HepG2 (cell line): Measurements from ENCODE around the gene NEU1. TPM values are rescaled to one million over a fixed set of nuclear protein-coding genes. Genes with fewer than 3 reads are reported as not detected.

ENCODE experiments used
- ARID3A ChIP-seq: IDR thresholded peaks from 2 replicates; pipeline ENCODE4 v1.6.1; 2012; ENCODE audit warnings: low read depth, low read length, improper control_type of control experiment
- BRD4 ChIP-seq: sonication (generic); formaldehyde crosslinking; IDR thresholded peaks from 2 replicates; pipeline ENCODE4 v1.4.0; 2020; ENCODE audit warnings: missing genetic modification reagents
- HINFP ChIP-seq: sonication (generic); formaldehyde crosslinking; IDR thresholded peaks from 2 replicates; pipeline ENCODE4 v1.4.0; 2020; ENCODE audit warnings: low read depth, mild to moderate bottlenecking, missing genetic modification reagents
- MAZ ChIP-seq, 2 experiments: sonication (generic) in 1 of 2; formaldehyde crosslinking in 1 of 2; IDR thresholded peaks; 2 replicates each; pipeline versions ENCODE4 v1.5.0 to v1.6.1; 2012 to 2020; ENCODE audit warnings: low read depth in 2 of 2, mild to moderate bottlenecking in 2 of 2, borderline replicate concordance in 1 of 2, improper control_type of control experiment in 1 of 2, low read length in 1 of 2, missing genetic modification reagents in 1 of 2, moderate library complexity in 1 of 2
- RXRB ChIP-seq: IDR thresholded peaks from 2 replicates; pipeline ENCODE4 v1.6.1; 2016; ENCODE audit warnings: borderline replicate concordance, missing genetic modification reagents, missing compliant biosample characterization
- SNAI1 ChIP-seq: sonication (generic); formaldehyde crosslinking; IDR thresholded peaks from 2 replicates; pipeline ENCODE4 v1.5.0; 2020; ENCODE audit warnings: mild to moderate bottlenecking, missing genetic modification reagents, borderline replicate concordance
- THAP9 ChIP-seq: sonication (generic); formaldehyde crosslinking; IDR thresholded peaks from 2 replicates; pipeline ENCODE4; 2020; ENCODE audit warnings: missing genetic modification reagents, mild to moderate bottlenecking, borderline replicate concordance
- TP53 ChIP-seq: sonication (generic); formaldehyde crosslinking; conservative IDR thresholded peaks from 2 replicates; pipeline ENCODE4 v1.4.0; 2020; ENCODE audit warnings: missing genetic modification reagents
- USF2 ChIP-seq, 2 experiments: sonication (generic) in 1 of 2; formaldehyde crosslinking in 1 of 2; IDR thresholded peaks; 2 replicates each; pipeline versions ENCODE4 v1.5.1 to v1.6.1; 2011 to 2020; ENCODE audit warnings: borderline replicate concordance in 1 of 2, low read depth in 1 of 2, low read length in 1 of 2, mild to moderate bottlenecking in 1 of 2, missing genetic modification reagents in 1 of 2, moderate library complexity in 1 of 2
- ZFY ChIP-seq: sonication (generic); formaldehyde crosslinking; IDR thresholded peaks from 2 replicates; pipeline ENCODE4 v1.4.0; 2020; ENCODE audit warnings: missing genetic modification reagents
- ZNF235 ChIP-seq: sonication (generic); formaldehyde crosslinking; IDR thresholded peaks from 2 replicates; pipeline ENCODE4 v1.8.1; 2023; ENCODE audit warnings: mild to moderate bottlenecking, missing genetic modification reagents, borderline replicate concordance
- ZNF326 ChIP-seq: sonication (generic); formaldehyde crosslinking; IDR thresholded peaks from 2 replicates; pipeline ENCODE4 v1.4.0; 2020; ENCODE audit warnings: missing genetic modification reagents, borderline replicate concordance
- ZNF335 ChIP-seq: sonication (generic); formaldehyde crosslinking; IDR thresholded peaks from 2 replicates; pipeline ENCODE4 v1.4.0; 2020; ENCODE audit warnings: missing genetic modification reagents
- ZNF576 ChIP-seq: sonication (generic); formaldehyde crosslinking; IDR thresholded peaks from 2 replicates; pipeline ENCODE4 v1.4.0; 2020; ENCODE audit warnings: mild to moderate bottlenecking, missing genetic modification reagents
- ZNF629 ChIP-seq: sonication (generic); formaldehyde crosslinking; conservative IDR thresholded peaks from 2 replicates; pipeline ENCODE4 v1.5.0; 2020; ENCODE audit warnings: missing genetic modification reagents
- ZNF652 ChIP-seq: IDR thresholded peaks from 2 replicates; pipeline ENCODE4 v1.6.1; 2016; ENCODE audit warnings: low read depth, borderline replicate concordance
- ZNF749 ChIP-seq: sonication (generic); formaldehyde crosslinking; IDR thresholded peaks from 2 replicates; pipeline ENCODE4 v1.8.0; 2022; ENCODE audit warnings: mild to moderate bottlenecking, missing genetic modification reagents, moderate library complexity, borderline replicate concordance
- ZSCAN20 ChIP-seq: sonication (generic); formaldehyde crosslinking; IDR thresholded peaks from 2 replicates; pipeline ENCODE4 v1.4.0; 2020; ENCODE audit warnings: missing genetic modification reagents, mild to moderate bottlenecking, borderline replicate concordance
- polyA plus RNA-seq, 8 experiments: library from polyadenylated mRNA; depleted of rRNA in 3 of 8; stranded (reverse) in 7 of 8; unstranded in 1 of 8; fragments of >200 nt; fragmentation: Illumina TruSeq in 4 of 8; extraction: Trizol in 4 of 8; gene quantifications; 2 replicates each; pipeline versions ENCODE4 v1.2.1 to v1.2.3, GENCODE V29; 2011 to 2016; ENCODE audit warnings: low read depth in 4 of 8, missing spikeins in 1 of 8, mixed read lengths in 1 of 8; ENCODE audit not compliant: insufficient read depth in 1 of 8
- total RNA-seq, 5 experiments: library from RNA; depleted of rRNA; stranded (reverse); fragments of >200 nt; fragmentation: Illumina TruSeq; extraction: Trizol; gene quantifications; 2 replicates each; pipeline ENCODE4 v1.2.3, GENCODE V29; 2016; ENCODE audit warnings: low read depth in 1 of 5

The NEU1 gene
- total and polyA plus RNA-seq, 2 of the 13 experiments (the other 11 are each of a cell fraction or from before 2014, with no cell fraction given): 215 to 297 TPM

GRCh38 chr6:31901953-31902643, 39.5 kb upstream of the NEU1 start, which contains the start of gene ZBTB12 (continued):
- no peak for TF ChIP-seq HINFP
- no peak for TF ChIP-seq TP53 (CRISPR knock-in tag)
- no peak for TF ChIP-seq ZNF335 (CRISPR knock-in tag)
- no peak for TF ChIP-seq USF2 (IDR thresholded peaks at IDR 0.05; ENCODE audit: low read depth, low read length)
- no peak for TF ChIP-seq USF2 (CRISPR knock-in tag; IDR thresholded peaks at IDR 0.05; ENCODE audit: borderline replicate concordance)
- TF ChIP-seq ZNF326 (CRISPR knock-in tag): 0 out of 2 replicates have a peak, but pooled peaks have one; percentile 71
- no peak for TF ChIP-seq BRD4 (CRISPR knock-in tag)
- no peak for TF ChIP-seq SNAI1
- TF ChIP-seq ZNF652 (CRISPR knock-in tag): no peak
- 0 out of 2 replicates have a peak, but pooled peaks have one; percentile 26 for TF ChIP-seq ARID3A
- TF ChIP-seq ZNF629 (CRISPR knock-in tag): no peak; the same call in 1 of the 2 replicates
- no peak for TF ChIP-seq RXRB (CRISPR knock-in tag)
- TF ChIP-seq MAZ (IDR thresholded peaks at IDR 0.05; ENCODE audit: borderline replicate concordance, low read depth, low read length): peak; percentile 96
- TF ChIP-seq MAZ (CRISPR knock-in tag; IDR thresholded peaks at IDR 0.05; ENCODE audit: low read depth): peak; percentile 98
- TF ChIP-seq ZNF576 (CRISPR knock-in tag): no peak
- TF ChIP-seq THAP9: no peak
- TF ChIP-seq ZNF749 (CRISPR knock-in tag): peak; percentile 75; the same call in 1 of the 2 replicates
- TF ChIP-seq ZSCAN20 (CRISPR knock-in tag): peak; percentile 45; the same call in 1 of the 2 replicates
- TF ChIP-seq ZNF235 (CRISPR knock-in tag): peak; percentile 27; the same call in 1 of the 2 replicates
- peak; percentile 52; the same call in 1 of the 2 replicates for TF ChIP-seq ZFY
